Aorta (tissue), 5 donors: ENCODE measurements around the gene PVALB. TPM values are rescaled to one million over a fixed set of nuclear protein-coding genes. Genes with fewer than 3 reads are reported as not detected.
"Not testable (repeated sequence)": the region's sequence is repeated elsewhere in the genome, so short reads cannot be mapped to it uniquely, and the experiment has no call there.

ENCODE experiments used
- ATAC-seq: fragments of 200-7000 bp; cut with Tn5 transposase; one replicate; pipeline ENCODE4 v1.9.1; 2022; ENCODE audit warnings: moderate library complexity; ENCODE audit not compliant: low FRiP score
- DNase-seq, 2 donors: peaks; one replicate each; pipeline ENCODE4 v3.0.0-alpha.2; 2020
- H3K27ac ChIP-seq, 2 donors: one replicate each; pipeline ENCODE4 v1.5.1; 2013; ENCODE audit warnings: low read length in 2 of 2, mild to moderate bottlenecking in 2 of 2, moderate library complexity in 2 of 2, control low read depth in 1 of 2, inconsistent platforms in 1 of 2, low read depth in 1 of 2
- H3K27me3 ChIP-seq, 2 donors: one replicate each; pipeline ENCODE4 v1.6.1; 2013; ENCODE audit warnings: control low read depth in 1 of 2, low read length in 1 of 2, mild to moderate bottlenecking in 1 of 2, moderate library complexity in 1 of 2; ENCODE audit not compliant: insufficient read depth in 2 of 2, control insufficient read depth in 1 of 2
- H3K36me3 ChIP-seq, 2 donors: one replicate each; pipeline ENCODE4 v1.6.1; 2013; ENCODE audit warnings: control low read depth in 1 of 2, low read length in 1 of 2, mild to moderate bottlenecking in 1 of 2; ENCODE audit not compliant: insufficient read depth in 2 of 2, control insufficient read depth in 1 of 2
- H3K4me1 ChIP-seq, 2 donors: one replicate each; pipeline ENCODE4 v1.6.1; 2013; ENCODE audit warnings: low read length in 2 of 2, control low read depth in 1 of 2, mild to moderate bottlenecking in 1 of 2, moderate library complexity in 1 of 2; ENCODE audit not compliant: insufficient read depth in 2 of 2, control insufficient read depth in 1 of 2
- H3K4me3 ChIP-seq, 2 donors: one replicate each; pipeline ENCODE4 v1.5.1; 2013; ENCODE audit warnings: low read length in 2 of 2, control low read depth in 1 of 2, mild to moderate bottlenecking in 1 of 2
- H3K9me3 ChIP-seq: one replicate; pipeline ENCODE4 v1.6.1; 2013; ENCODE audit warnings: mild to moderate bottlenecking, low read length; ENCODE audit not compliant: control insufficient read depth
- WGBS, 2 donors: extraction: QIAGEN DNeasy Blood & Tissue Kit; methylation state at CpG; one replicate each; pipeline ENCODE4 v1.1.7; 2013; 5-methylcytosine and 5-hydroxymethylcytosine counted together
- intact Hi-C, 2 donors: fragments of 100-400 bp; cut with DNase I; formaldehyde crosslinking; loops; one replicate each; pipeline versions ENCODE4 v1.14.2 to v1.15.0; 2022
- polyA plus RNA-seq, 2 donors: library from polyadenylated mRNA; stranded (reverse); fragments of 200-250 nt; gene quantifications; one replicate each; pipeline ENCODE4 v1.2.3, GENCODE V29; 2013
- total RNA-seq, 2 donors: library from RNA; stranded (reverse); fragmentation: NEBNext Ultra II Directional; extraction: Animal tissue kit (Norgen Biotek cat#: 25700); gene quantifications; one replicate each; pipeline ENCODE4 v1.2.1, GENCODE V29; 2021
- donor health status: healthy with polysubstance abuse.
- donor health status: Bipolar disorder and iron deficiency.
- donor health status: DM: no; HTN: no; CAD: no.
- donor health status: DM: no; HTN: no; CAD: no.
- donor health status: DM: yes; HTN: yes; CAD: no.

The PVALB gene
- total and polyA plus RNA-seq, 4 donors: not detected

- H3K4me3 ChIP-seq: not testable (repeated sequence)
Measured at GRCh38 chr22:36754881-36755280, 62.0 kb downstream of the PVALB start.

DNA sequence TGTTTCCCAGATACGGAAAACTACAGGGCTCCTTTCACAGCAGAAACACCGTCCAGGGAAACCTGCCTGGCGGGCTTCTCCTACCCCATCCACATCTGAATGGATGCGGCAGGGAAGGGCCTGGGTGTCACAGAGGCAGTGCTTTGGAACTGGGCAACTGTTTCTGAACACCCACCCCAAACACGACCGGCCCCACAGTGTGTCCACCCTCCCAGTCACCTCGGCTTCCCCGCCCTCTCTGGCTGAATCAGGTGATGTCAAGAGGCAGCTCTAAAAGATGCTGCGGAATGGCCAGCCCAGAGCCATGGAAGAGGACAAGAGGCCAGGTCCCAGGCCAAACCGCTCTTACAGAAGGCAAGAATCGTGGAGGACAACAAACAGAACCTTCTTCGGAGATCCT lies 62.9 kb downstream of the PVALB start:
- ATAC-seq (no peak), DNase-seq (no peak)
- intact Hi-C loops: no loop called here
- no peak overlapping the region for H3K4me3 ChIP-seq
- H3K27ac ChIP-seq: no peak overlapping the region
- no peaks in the 10 kb centered on the region for H3K27me3 ChIP-seq
- 77 to 78% methylated on average over 12 of the region's 12 CpGs for WGBS, 2 donors
- no peaks in the 10 kb centered on the region for H3K9me3 ChIP-seq
- no peaks in the 10 kb centered on the region for H3K36me3 ChIP-seq
- no peaks in the 10 kb centered on the region for H3K4me1 ChIP-seq

More at GRCh38 chr22:36754881-36755280, 62.0 kb downstream of the PVALB start:
- H3K9me3 ChIP-seq, H3K36me3 ChIP-seq, DNase-seq, H3K27ac ChIP-seq, H3K4me1 ChIP-seq, ATAC-seq, H3K27me3 ChIP-seq, intact Hi-C loops: not testable (repeated sequence)
- 91 to 93% methylated on average over 9 of the region's 9 CpGs for WGBS, 2 donors

DNA sequence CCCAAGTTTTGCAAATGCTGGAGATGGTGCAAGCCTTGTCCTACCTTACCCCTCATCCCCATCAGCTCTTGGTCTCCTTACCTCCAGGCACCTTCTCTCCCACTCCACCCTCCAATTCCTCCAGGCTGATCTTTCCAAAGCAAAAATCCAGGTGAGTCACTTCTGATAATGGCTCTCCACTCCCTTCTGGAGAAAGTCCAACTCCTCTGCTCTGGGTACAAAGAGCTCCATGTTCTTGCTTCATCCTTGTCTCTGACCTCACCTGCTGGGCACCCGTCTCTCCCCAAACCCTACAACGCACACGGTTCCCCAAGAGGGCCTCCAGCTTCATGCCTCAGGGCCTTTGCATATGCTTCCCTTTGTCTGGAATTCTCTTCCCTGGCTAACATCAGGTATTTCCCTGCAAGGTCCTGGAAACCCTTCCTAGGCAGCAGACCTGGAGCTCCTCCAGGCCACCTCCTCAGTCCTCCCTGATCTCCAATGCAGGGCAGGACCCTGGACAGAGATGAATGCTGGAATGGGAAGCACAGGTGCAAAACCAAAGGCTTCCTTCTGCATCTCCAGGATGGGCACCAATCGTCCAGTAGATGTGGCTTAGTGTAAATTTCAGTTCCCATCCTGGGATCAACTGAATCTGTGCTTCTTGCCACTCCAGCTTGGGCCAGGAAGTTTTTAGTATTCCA lies 63.6 kb downstream of the PVALB start:
- no peaks in the 10 kb centered on the region for H3K27me3 ChIP-seq
- ATAC-seq (no peak), DNase-seq (no peak)
- no peaks in the 10 kb centered on the region for H3K36me3 ChIP-seq
- intact Hi-C loops: no loop called here
- H3K9me3 ChIP-seq: no peaks in the 10 kb centered on the region
- no peak overlapping the region for H3K27ac ChIP-seq
- 66 to 72% methylated on average over 4 of the region's 4 CpGs for WGBS, 2 donors
- no peak overlapping the region for H3K4me3 ChIP-seq
- H3K4me1 ChIP-seq: no peaks in the 10 kb centered on the region

Other genes starting within 250 kb of the PVALB start
- not detected for gene CACNG2, start 113.3 kb downstream of the PVALB start, total RNA-seq
- gene CACNG2, start 113.3 kb downstream of the PVALB start, polyA plus RNA-seq: under 1 TPM in 1 of 2 donors, not detected in 1; 0.13 TPM
- 10 to 100 TPM; 16.1 to 27.4 TPM for gene IFT27, start 40.9 kb downstream of the PVALB start, total RNA-seq
- 10 to 100 TPM in 1 of 2 donors, 1 to 10 TPM in 1; 9.5 to 23.3 TPM for gene IFT27, start 40.9 kb downstream of the PVALB start, polyA plus RNA-seq
- gene NCF4, start 44.0 kb upstream of the PVALB start, total RNA-seq: 10 to 100 TPM; 22.9 to 42.4 TPM
- gene NCF4, start 44.0 kb upstream of the PVALB start, polyA plus RNA-seq: 10 to 100 TPM in 1 of 2 donors, 1 to 10 TPM in 1; 6.5 to 31.4 TPM
- 10 to 100 TPM in 1 of 2 donors, 1 to 10 TPM in 1; 7.0 to 17.6 TPM for gene CSF2RB, start 96.6 kb upstream of the PVALB start, total RNA-seq
- 1 to 10 TPM; 1.3 to 2.9 TPM for gene CSF2RB, start 96.6 kb upstream of the PVALB start, polyA plus RNA-seq
- 1 to 10 TPM; 9.7 to 10.0 TPM for gene TST, start 202.4 kb upstream of the PVALB start, total RNA-seq
- gene TST, start 202.4 kb upstream of the PVALB start, polyA plus RNA-seq: 10 to 100 TPM; 26.8 to 61.7 TPM
- 10 to 100 TPM; 30.8 to 38.6 TPM for gene MPST, start 202.7 kb upstream of the PVALB start, total RNA-seq
- 100 to 1,000 TPM in 1 of 2 donors, 10 to 100 TPM in 1; 55.1 to 102 TPM for gene MPST, start 202.7 kb upstream of the PVALB start, polyA plus RNA-seq
- 10 to 100 TPM; 21.0 to 27.5 TPM for gene KCTD17, start 234.7 kb upstream of the PVALB start, total RNA-seq
- gene KCTD17, start 234.7 kb upstream of the PVALB start, polyA plus RNA-seq: 10 to 100 TPM; 15.2 to 20.5 TPM